ENCODE measurements around the gene NTM.

Gene NTM

DNA sequence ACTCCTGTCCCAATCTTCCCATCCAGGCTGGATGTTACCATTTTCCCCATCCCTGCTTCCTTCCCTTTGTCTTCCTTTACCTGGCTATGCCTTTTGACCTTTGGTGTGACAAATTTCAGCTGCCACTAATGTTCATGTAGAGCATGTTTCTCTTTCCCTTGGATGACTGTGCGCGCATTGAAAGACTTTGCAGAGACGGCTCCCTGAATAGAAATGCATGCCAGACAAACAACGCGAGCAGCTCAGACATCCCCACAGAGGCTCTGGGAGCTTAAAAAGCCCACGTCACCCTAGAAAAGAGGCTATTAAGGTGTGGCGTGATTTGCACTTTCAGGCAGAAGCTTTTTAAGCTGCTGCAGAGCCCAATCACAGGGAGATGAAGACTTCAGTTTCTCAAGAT, 202.0 kb downstream of the NTM start:
- DNase-seq, result no peak

DNA sequence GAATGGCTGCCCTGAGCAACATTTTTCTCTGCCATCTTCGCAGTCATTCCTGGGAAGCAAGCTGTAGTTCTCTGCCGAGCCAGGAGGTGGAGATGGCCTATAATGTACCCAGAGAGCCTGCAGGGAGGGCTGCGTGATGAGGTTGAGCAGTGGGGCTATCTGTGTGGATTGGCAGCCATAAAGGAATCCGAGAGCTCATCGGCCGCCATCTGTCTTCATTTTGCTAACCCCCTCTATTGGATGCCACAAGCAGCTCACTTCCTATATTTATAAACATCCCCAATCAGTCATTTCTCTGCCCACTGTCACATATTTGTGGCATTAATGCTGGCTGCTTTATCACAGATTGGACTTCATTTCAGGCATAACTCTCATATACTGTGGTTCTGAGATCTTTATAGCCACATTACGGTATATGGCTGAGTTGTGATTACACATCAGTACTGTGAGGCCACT, 209.5 kb downstream of the NTM start:
- peak in 1 of 2 experiments; percentile 34 for DNase-seq

DNA sequence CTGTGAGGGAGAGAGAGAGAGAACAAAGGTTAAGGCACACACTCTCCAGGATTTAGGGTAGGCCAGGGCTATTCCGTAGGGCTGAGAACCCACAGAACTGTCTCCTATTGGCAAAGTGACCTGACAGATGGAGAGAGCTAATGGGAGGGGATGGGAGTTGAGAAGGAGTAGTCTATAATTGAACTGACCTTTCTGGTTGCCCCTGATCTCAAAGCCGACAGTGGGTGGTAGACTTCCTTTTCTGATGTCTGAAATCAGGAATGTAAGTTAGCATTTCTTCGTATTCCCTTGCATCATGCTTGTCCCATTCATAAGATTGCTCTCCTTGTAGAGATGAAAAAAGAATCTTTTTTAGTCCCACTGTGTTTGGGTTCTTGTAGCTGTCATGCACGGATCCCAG, 210.1 kb downstream of the NTM start:
- no peak for DNase-seq

DNA sequence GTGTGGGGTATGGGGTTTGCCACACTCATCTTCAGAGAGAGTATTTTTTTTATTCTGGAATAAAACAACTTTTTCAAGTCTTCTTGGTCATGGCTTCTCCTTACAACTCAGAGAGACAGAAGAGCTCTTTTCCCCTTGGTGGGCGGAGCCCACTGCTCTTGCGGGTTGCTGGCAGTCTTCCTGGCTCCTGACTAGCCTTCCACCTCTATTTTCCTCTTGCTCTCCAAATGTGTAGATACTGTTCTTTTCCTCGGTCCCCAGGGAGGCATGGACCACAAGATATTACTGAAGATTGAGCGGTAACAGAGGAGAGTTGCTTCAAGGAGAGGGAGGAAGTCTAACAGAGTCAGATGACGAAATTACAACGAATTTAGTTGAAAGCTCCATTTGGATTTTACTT, 210.6 kb downstream of the NTM start:
- no peak for DNase-seq

DNA sequence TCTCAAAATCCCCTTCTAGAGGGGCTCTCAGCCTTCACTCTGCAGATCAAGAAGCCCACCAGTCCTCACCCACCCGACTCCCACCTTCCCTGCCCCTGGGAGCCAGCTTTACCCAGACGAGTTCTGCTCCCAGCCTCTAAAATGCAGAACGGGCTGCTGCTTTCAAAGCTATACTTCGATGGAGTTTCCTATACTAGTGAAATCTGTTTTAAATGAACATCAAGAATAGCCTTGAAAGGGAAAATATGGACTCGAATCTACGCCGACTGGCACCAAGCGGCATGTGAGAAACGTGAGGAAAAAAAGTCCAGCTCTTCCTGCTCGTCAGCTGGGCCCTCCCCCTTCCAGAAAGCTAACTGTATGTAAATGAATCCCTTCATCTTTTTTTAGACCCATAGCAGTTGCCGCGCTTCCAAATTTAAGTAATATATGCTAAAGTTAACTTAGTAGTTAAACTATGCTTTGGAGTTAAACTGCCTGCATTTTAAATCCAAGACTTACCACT, 211.7 kb downstream of the NTM start:
- DNase-seq, result no peak

DNA sequence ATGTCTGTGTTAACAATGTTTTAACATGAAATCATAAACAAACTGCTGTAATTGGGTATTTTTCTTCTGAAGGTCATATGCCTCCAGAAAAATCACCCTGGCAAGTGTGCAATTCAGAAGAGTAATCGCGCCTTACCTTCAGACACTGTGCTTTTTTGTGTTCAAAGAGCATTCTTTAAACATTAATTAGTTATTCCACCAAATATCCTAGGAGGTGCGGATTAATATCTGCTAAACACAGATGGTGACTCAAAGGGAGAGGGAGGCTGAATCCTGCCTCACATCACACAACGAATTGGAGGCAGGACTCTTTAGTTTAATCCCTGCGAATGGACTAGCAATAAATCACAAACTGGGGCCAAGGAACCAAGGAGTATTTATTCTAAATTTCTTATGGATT, 213.0 kb downstream of the NTM start:
- no peak for DNase-seq

DNA sequence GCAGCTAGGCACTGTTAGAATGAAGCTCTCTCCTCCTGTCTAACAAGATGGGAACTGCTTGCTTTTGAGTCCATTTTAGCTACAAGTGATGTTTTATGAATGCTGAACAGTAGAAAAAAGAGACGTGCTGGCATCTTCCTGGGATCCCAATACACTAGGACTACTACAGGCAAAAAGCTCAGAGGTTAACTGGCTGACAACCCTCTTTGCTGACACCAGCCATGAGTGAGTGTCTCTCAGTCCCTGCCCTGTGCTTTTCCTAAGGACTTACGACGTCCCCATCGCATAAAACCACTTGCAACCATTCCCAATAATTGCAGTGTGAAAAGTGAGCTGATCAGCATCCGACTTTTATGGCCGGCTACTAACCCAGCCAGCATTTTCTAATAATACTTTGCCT, 213.5 kb downstream of the NTM start:
- DNase-seq, result no peak

DNA sequence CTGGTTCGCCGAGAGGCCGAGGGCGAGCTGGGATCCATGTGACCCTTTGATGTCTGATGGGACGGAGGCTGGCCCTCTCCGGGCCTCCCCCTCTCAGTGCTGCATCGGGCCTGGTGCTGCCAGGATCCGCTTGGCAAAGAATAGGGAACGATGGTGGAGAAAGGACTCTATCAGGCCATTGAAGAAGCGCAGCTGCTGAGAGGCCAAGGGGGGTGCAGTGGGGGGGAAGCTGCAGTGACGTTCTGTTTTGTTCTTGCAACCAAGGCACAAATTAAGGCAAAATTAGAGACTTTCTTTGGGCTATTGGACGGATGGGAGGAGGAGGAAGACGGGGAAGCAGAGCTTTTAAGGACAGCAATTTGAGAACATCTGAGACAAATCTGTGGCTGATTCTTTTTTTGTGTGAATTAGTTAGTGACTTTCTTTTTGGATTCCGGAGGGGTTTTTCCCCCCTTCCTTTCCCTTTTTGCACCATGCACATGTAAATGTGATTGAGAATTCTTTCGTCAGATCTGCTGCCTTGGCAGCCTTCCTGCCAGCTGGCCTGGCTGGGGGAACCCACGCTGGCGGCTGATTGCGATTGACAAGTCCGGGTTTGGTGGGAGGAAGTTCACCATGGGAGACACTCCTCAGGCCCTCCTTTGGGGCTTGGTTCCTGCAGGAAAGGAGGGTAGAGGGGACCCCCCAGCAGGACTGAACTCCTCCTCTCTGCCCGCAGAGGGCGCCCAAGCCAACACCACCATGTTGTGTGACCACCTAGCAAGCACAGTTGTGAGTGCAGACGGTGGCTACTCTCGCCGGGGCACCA, 214.6 kb downstream of the NTM start:
- no peak for DNase-seq

DNA sequence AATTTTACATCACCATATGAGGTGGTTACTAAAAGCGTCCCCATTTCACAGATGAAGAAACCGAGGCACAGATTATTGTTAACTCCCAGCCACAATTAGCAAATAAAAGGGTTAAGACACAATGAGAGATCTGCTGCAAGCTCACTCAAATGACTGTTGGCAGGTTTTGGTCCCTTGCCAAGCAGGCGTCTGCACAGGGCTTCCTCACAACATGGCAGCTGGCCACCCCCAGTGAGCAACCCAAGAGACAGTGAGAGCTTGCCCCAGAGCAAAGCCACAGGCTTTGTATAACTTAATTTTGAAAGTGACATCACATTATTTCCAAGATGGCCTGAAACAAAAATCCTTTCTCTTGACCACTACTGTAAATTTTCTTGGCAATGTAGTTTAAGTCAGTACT, 217.6 kb downstream of the NTM start:
- DNase-seq, result no peak

DNA sequence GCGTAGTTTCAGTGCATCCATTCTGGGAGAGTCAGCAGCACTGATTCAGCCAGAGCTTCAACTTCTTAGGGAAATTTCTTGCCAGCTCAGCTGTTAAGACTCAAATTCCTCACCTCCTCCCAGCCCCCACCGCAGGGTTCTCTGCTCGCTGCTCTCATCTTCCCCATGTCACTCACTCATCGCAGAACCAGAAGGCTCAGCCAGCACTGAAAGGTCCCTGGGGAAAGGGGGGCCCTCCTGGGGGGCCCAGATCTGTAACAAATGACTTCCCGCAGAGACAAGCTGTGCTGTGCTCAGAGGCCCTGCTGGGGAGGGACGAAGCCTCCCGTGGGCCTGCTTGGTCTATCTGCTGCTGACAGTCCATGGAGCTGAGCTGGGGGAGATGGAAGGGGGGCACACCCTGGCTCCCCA, 220.6 kb downstream of the NTM start:
- no peak for DNase-seq

DNA sequence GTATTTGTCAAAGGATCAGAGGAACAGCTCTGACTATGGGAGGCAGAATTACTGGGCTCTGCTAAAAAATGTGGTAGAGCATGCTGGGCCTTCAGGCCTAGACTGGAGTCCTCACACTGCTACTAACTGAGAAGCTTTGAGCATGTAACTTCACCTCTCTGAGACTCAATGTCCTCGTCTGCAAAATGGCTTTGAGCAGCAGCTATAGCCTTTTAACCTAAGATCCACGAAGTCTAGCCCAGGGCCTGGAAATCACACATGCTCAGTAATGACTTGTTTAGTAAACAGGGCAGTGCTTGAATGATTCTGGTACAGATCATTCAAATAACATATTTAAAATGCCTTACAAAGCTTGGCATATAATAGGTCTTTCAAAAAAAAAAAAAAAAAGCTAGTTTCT, 221.7 kb downstream of the NTM start:
- no peak for DNase-seq

DNA sequence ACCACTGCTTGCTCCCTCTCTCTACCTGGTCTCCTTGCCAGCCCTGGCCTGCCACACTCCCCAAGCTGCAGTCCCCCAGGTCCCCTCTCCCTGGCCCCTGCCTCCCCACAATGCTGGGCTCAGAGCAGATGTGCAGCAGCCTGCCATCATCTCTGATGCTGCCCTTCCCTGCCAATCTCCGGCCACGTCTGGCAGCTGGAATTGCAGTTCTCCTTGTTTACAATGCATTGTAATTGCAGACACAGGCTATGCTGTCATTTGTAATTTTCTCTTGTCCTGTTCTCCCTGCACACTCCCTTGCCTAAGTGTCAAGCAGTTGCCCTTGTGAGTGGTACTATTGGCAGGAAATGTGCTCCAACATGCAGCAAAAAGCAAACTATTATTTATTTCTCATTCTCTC, 222.3 kb downstream of the NTM start:
- DNase-seq, result no peak

DNA sequence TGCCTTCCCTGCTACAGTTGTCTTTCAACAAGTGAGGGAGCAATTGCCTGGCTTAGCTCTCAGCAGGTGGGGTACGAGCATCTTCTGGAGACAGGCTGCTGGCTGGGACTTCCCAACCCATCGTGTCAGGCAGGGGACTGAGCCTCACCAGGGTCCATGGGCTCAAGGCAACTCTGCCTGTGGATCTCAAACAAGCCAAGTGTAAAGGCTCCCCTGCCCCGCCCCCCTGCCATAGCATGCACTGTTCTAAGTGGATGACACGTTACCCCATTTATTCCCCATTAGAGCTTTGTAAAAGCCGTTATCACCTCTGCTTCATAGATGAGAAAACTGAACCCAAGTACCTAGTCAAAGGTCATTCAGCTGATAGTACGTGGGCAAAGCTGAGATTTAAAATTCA, 222.9 kb downstream of the NTM start:
- DNase-seq, result no peak

DNA sequence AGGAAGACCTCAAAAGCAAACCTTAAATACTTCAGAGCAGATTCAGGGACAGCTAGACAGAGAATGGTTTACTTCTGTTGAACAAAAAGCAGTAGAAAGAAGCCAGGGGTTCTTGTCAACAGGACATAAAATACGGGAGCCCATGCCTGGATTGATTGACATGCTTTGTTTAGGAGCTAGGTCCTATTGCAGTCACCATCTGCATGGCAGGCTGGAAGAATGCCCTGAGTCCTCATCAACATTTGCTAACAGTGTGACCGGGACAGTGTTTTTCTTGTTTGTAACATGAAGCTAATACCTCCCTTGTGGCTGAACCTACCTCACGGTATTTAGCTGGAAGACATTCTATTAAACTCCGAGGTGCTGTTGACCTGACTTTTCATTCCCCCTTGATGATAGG, 225.4 kb downstream of the NTM start:
- no peak for DNase-seq

DNA sequence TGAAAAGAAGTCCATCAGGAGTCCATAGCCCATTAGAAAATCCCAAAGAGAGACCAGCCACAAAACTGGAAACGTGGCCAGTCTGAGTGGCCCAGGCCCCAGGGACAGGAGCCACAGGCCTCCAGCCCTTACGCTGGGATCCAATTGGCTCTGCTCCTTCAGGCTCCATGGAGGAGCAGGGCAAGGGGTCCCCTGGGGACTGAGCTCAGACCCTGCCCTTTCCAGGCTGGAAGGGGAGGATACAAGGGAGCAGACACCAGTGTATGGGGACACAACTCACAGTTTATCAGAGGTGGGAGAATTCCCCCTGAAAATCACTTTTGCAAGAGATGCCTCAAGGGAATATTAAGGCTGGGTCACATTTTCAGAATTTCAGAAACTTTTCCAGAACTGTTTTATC, 227.5 kb downstream of the NTM start:
- DNase-seq, result no peak

DNA sequence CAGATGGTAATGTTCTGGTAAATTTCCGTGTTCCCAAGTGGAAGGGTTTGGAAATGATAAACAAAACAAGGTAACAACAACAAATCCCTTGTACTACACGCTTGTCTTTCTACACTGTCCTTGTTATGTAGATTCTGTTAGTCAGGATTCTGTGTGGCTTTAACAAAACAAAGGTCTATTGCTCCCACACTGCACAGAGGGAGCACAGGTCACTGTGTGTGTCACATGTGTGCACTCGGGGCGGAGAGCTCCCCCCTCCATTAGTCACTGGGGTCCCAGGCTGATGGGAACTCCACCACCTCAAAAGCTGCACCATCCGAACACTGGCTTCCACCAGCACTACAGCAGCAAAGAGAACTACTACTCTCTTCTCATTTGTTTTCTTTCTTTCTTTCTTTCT, 227.9 kb downstream of the NTM start:
- no peak for DNase-seq

DNA sequence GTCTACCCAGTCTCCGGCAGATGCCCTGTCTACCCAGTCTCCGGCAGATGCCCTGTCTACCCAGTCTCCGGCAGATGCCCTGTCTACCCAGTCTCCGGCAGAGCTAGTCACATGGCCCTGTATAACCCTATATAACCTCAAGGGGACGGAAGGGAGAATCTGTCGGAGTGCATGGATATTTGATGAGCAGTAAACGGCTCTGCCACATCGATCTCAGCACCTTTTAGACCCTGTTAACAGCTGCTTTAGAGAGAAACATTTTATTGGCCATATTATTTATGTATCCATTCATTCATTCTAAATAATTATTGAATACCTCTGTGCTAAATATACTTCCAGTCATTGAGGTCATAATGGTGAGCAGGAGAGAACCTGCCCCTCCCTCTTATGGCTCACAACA, 228.9 kb downstream of the NTM start:
- DNase-seq, result no peak

DNA sequence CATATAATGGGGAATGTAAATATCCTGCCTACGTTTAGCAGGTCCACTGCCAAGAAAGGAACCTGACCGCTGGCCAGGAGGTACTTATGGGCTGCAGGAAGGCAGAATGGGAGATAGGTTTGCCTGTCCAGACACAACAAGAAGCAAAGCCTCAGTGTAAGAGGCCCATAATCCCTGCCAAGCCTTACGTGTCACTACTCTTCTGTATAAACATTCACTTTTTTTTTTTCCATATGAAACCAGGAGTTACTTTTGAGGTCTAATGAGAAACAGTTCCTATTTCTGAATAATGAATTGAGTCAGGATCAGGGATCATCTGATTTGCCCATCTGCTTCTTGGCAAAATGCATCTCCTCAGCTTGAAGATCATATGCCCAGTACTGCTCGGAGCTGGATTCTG, 230.2 kb downstream of the NTM start:
- peak in 1 of 2 experiments; percentile 34 for DNase-seq

DNA sequence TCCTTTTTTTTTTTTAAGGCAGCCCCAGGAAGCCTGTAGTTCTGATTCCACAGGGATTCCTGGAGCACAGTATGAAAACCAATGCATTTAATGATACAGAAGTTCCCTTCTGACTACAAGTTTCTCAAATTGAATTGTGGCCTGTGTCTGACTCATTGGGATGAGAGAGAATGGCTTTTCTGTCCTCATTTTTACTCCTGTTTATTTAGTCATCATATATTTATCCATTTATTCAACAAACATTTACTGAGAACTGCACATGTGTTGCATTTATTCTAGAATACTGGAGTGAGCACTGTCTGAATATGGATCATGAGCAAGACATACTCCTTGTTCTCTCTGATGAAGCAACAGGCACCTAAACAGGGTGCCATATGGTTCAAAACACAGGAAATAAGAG, 231.2 kb downstream of the NTM start:
- DNase-seq, result no peak

DNA sequence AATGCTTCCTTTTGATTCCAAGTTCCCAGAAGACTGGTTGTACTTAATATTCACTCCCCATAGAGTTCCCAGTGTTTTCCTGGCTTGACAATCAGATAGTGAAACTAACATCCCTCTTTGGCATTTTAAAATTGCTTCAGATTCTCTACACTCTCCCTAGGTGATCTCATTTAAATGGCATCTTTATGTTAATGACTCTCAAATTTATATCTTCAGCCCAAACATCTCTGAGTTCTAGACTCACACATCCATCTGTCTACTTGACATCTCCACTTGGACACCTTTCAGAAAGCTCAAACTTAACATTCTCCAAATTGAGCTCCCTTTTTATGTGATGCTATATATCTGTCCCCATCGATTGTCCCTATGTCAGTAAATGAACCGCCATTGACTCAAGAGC, 232.0 kb downstream of the NTM start:
- no peak for DNase-seq

DNA sequence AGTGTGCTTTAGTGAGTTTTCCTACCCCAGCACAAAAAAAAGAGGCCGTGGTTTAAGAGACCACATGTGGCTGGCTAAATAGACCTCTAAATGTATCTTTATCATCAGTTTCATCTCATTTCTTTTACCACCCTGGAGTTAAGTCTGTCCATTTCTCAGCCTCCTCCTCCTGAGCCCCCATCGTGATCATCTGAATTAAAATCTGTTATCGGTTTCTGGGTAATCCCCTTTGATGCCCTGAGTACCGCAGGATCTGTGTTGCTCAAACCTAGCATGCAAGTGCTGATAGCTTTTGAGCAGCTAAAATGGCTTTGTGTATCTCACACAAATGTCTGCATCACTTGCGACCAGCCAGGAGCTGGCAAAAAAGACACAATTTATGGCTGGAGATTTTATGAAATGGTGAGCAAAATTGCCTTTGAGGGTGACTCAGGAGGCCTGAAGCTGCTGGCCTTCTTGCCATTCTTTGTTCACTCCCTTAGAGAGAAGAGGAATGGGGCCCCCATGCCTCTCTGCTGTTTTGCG, 236.5 kb downstream of the NTM start:
- DNase-seq, result no peak

DNA sequence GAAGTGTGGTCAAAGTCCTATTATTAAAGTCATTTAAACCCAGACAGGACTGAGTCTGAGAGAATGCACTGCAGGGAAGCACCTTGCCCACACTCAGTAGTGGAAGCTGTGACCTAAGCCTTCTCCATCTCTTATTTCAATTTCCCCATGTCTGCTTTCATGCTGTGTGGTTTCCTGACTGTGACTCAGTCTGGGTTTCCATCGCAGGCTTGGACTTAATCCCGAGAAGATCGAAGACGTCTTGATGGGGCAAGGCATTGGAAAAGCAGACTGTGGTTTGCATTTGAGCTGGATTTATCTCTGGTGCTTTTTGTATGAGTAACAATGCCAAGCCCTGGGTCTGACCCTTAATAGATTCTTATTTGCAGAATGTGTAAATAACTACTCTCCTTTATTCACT, 238.9 kb downstream of the NTM start:
- DNase-seq, result no peak

DNA sequence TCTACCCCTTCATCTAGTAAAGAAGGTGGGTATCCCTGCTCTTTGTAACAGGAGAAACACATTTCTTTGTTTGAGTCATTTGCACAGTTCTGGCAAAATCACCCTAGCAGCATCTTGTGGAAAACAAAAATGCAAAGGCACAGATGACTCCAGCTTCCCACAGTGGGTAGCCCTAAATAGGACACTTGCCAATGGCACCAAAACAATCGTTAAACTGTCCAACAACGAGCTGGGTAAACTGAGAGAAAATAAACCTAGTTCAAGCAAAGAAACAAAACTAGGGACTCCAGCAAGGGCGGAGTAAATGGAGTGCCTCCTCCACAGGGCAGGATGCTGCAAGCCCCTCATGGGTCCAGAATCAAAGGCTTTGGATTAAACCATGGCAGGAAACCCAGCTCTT, 239.5 kb downstream of the NTM start:
- no peak for DNase-seq

DNA sequence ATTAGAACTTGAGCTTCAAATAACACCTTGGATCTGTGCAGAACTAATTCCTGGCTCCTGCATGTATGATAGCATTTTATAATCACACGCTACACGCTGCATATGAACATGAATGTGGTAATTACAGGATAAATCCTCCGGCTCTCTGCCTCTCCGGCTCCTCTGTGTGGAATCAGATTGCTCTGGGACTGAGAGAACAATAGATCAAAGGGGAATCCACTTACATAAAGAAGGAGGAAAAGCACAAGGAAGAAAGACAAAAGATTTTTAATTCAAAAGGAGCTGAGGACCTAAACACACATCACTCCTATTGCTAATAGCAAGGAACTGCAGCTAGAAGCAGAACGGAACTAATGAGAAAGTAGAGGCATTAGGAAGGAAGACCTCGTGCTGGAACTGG, 240.9 kb downstream of the NTM start:
- DNase-seq, result no peak

DNA sequence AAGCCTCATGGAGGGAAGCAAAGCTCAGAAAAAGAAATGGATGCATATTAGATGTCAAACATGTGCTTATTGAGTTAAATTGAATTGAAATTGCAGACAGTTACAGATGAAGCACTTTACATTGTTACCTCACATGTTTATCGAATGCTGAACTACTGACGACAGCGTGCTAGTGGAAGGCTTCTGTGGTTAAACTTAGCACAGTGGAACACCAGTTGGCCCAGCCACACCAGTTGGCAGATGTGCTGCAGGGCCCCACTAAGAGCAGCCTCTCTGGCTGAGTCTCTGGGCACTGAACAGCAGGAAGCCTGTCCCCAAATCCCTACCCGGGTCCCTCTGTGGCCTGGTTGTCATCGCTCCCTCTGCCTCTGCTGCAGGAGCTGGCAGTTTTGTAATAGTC, 242.1 kb downstream of the NTM start:
- DNase-seq, result no peak

All from NCI-H446 (cell line).